Glomerular visceral epithelial cell (primary cell): ENCODE results near the gene RTTN.
"Not testable (repeated sequence)": the region's sequence is repeated elsewhere in the genome, so short reads cannot be mapped to it uniquely, and the experiment has no call there.

ENCODE experiments used
- DNase-seq: peaks from one replicate; pipeline ENCODE4 v3.0.0-alpha.2; 2016; ENCODE audit errors: extremely low spot score

RTTN gene

DNA sequence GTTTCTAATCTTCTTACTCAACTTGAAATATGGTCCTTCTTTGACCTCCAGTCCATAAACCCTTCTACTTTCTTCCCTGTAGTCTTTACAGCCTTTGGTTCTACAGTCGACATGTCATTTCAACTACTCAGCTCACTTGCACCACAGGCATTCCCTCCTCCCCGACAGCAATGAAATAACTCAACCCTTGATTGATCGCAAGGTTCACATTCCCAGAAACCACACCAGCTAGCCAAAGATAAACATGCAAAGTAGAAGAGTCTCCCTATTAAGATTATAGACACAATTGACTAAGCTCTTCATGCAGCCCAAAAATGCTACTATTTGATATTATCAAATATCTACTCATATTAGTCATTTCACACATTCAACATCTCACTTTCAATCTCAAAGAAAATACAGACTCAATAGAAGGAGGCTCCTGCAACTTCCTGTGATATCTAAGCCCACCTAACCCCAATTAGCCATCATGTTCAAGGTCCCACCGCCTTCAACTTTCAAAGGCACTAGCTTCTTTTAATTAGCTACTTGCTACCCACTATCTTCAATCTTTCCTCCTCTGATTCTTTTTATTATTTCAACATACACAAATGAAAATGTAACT, 50.8 kb downstream of the RTTN start:
- peak; percentile 70 for DNase-seq

DNA sequence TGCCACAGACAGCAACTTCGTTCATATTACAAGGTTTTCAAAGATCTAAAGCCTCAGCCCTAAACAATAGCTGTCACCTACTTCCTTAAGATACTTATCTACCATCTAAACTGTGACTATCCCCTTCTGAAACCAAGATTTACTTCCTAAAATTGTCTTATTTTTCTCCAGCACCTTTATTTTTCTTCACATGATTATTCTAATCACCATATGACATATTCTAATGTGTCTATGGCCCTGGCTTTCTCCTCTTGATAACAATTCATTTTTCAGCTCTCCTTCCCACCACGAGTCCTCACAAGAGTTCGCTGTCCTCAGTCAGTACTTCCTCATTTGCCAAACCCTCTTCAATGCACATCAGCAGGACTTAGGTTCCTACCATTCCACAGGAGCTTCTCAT, 53.9 kb downstream of the RTTN start:
- no peak for DNase-seq

DNA sequence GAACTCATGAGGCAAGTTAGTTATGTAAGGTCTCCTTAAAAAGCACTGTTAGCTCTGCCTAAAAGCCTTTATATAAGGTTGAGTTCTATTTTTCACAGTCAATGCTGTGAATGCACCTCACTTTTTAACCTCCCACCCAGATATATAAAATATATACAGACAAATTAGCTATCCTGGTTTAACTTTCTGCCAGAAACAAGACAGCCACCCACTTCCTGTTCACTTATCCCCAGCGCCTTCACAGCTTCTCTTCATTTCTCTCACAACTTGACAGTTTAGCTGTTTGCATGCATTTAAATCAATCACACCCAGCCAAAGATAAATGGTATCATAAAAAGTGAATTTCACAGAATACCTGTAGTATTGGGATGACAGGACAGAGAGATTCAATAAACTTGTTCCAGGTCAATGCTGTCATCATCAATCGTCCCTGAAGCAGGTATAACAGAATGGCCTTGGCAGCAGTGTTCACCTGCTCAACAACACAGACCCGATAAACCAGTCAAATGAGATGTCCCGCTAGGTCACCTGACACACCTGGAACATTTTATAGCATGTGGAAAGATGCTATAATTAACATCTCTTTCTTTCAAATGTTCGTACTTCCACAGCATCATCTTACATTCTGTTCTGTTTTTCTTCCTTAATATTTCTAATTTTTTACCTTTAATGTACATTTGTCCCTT, 55.7 kb downstream of the RTTN start:
- DNase-seq: no peak

DNA sequence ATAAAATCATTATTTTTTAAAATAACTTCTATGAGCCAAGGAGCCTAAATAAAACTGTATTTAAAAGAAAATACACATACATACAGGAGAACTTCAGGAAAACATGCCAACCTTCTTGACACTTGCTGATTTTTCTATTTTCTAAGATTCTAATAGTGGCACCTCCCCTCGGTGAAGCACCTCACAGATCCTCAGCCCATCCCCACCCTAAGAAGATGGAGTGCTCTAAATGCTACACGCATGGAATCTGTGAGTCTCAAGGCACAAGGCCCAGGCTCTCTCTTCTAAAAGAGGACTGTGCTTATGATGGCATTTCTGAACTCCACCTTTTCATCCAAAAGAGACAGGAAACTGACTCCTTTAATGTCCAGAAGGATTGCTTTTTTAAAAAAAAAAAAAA, 56.3 kb downstream of the RTTN start:
- DNase-seq: no peak

DNA sequence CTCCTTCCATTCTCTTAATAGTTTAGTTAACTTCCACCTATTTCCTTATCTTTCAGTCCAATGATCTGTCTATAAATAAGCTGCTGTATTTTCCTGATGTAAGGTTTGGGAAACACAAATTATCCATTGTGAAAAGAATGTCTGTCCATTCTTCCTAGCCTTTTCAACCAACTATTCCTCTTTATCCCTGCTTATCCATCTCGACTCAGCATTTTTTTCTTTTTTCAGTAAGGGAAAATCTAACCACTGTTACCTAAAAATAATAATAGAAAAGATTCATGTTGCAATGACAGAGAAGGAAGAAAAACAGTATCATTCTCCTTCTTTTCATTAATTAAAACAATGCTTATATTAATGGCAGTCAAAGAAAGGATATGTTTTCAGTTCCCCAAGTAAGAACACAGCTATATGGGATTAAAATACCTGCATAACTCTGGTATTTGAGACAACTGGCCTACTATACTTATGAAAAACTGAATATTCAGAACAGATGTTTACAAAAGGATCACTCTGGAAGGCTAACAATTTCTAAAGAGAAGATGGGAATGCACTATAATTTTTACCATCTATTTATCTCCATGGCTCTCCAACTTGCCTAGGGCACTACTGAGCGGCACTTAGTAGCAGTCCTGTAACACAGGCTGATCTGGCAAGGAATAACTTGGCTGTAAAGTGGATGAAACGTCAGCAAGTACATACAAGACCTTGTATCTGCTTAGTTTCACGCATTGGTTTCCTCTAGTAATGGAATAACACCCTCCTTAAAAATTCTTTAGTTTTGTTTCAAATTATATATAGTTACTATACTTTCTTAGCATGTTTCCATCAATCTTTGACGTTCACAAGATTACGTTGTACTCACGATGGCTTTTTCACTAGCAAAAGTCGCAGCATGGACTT, 57.2 kb downstream of the RTTN start:
- DNase-seq: no peak

DNA sequence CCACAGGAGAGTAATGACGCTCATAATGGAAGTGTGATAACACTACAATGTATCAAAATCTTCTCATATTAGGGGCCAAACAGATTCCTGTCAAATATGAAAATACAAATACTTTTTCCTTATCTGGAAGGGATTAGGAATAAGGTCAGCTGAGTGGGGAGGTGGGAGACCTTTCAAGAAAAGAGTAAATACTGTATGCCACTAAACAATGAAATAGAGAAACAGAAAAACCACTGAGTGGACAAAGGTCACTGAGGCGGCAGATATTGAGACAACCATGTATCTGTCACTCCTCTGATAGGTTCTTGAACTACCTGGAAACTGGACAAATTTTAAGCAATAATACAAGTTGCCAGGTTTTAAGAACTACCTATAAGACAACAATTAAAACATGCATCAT, 59.3 kb downstream of the RTTN start:
- DNase-seq: no peak

DNA sequence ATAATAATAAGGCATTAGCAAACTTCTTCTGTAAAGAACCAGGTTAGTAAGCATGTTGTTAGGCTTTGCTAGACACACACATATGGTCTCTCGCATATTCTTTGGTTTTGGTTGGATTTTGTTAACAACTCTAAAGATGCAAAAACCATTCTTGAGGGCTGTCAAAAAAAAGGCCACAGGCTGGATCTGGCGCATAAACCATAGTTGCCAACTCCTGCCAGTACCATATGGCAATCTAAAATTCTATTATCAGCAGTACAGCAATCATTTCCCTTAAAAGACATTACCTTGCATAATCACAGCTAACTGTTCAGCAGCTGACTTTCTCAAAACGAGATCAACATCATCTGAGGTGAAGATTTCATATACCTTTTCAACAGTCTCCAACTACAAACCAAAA, 63.5 kb downstream of the RTTN start:
- DNase-seq: no peak

DNA sequence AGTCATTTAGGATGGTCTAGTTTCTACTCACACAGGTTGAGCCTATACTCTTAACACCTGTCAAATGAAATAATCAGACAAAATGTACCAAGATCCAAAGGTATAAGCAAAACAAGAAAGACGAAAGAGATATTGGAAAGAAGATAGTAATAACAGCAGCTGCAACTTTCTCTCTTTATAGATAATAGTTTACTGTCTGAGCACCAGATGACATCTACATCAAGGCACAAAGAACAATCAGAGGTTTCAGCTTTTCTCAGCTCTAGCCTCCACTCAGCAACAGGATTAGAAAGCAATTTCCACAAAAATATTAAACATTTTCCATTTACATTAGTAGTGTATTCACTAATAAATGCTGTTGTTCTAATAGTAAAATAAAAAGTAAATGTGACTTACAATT, 66.3 kb downstream of the RTTN start:
- no peak for DNase-seq

DNA sequence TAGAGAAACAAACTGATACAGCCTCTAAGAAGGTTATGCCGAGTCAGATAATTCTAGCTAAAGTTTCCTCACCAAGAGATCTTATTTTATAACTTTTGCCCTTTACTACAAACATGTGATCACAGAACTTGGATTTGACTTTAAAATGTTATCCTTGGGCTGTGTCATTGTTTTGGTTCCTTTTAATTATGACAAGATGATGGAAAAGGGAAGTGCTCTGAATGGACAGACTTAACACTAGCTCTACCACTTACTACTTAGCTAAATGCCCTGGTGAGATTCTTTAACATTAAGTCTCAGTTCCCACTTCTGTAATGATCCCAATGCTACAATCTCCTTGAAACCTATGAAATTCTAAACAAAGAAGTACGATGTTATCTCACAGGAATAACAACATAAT, 69.9 kb downstream of the RTTN start:
- no peak for DNase-seq

DNA sequence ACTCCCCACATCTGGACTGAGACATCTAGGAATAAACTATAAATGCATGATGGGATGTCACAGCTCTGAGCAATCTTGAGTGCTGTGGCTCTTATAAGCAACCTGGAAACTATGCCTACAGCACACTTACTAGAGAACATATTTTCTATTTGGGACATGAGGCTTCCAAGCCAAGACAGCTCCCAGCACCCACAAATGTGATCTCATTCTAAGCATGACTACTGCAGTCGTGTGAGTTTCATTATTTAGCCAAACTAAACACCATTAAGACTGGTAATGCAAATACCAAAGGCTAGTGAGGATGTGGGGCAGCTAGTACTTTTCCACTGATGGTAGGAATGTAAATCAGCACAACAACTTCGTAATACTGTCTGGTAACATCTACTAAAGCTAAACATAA, 72.5 kb downstream of the RTTN start:
- DNase-seq: peak; percentile 63

DNA sequence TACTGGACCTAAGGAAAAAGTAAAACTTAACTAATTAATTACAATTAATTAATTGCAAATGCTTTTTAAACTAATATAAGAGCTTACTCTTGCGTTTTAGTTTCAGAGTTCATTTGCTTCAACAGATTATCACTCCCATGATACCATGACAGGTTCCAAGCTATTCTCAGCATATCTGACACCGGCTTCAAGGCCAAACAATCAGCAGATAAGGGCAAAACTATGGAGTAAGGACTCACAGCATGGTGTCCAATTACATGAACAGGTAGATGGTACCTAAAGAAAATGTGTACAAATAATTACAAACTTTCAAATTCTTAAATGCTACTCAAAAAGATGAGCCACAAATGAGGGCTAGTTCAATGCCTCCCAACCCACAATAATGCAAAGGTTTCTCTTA, 77.2 kb downstream of the RTTN start:
- DNase-seq: no peak

DNA sequence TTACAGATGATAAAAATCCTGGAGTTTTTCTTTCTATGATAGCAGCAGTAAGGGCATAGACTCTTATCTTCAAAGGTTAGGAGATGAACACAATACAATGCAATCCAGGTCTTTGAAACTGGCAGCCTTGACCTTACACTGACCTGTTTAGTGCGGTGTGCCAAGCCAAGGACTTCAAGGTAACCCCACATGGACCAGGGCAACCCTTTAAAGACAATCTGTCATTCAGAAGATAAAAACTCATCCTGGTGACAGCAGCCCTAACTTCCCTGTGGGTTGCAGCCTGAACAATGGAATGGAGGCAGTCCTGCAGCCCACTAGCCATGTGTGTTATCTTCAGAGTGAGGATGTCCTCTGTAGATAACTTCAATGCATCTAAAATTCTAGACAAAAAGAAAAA, 78.1 kb downstream of the RTTN start:
- no peak for DNase-seq

DNA sequence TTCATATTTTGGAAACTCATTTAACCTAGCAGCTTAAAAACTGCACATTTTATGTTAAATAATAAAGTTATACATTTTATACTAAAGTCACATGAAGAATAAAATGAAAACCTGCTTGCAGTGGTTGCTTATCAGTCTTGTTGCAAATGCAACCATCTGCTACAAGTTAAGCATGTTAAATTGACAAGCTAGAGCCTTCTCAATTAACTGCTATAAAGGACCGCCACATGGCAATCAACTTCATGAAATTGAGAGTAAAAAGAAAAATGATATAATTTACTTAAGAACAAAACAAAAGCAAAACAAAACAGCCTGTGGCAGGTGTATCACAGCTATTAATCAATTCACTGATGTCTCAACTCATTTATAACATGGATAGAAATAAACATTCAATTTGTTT, 78.7 kb downstream of the RTTN start:
- no peak for DNase-seq

DNA sequence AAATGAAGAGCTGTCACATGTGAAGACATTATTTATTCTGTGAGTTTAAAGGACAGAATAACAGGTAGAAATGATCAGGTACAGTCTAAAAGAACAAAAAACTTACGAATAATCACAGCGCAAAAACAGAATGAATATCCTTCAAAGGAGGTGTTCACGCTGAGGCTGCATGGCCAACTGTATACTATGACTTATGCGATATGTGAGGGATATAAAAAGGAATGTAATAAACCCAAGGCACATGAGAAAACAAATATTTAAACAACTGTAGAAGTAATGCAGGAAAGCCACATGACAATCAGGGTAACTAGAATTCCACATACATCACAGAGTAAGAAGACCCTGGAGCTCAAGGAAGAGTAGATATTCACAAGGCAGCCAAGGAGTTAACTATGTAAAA, 81.3 kb downstream of the RTTN start:
- no peak for DNase-seq

DNA sequence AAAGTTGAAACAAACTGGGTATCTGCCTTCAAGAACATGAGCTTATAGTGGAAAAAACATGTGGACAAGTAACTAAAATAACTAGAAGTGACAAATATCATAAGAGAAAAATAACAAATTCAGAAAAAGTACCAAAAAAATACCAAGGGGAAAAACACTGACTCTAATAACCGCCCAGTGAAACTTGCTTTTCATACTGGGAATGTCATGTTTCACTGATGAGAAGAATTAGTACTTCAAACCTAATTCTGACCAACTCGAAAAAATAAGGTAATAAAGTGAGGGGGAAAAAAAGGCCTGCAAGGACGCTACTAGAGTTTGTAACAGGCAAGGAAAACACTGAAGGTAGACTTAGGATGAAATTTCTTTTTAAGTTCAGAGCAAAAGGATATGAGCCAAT, 83.6 kb downstream of the RTTN start:
- no peak for DNase-seq

DNA sequence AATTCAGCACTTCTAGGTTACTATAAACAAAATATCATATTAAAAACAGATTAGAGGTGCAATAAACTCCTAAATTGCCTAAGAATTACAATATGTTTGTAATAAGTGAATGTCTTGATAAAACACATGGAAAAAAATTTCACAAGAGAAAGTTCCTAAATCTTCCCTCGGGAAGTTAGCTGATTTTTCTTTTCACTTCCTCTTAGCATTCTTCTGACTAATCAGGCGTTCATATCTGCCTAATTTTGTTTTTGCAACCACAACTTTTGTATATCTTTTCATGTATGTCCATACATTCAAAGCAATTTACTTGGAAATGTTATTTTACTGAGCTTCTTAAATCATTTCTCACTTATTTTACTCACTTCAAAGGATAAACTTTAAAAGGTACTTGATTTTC, 88.5 kb downstream of the RTTN start:
- DNase-seq: no peak

DNA sequence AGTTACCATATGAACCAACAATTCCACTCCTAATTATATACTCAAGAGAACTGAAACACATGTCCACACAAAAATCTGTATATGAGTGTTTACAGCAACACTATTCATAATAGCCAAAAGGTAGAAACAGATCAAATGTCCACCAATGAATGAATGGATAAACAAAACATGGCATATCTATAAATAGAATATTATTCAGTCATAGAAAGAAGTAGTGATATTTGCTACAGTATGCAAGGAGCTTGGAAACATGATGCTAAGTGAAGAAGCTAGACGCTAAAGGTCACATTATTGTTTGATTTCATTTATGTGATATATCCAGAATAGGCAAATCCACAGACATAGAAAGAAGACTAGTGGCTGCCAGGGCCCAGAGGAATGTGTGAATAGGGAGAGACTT, 92.0 kb downstream of the RTTN start:
- no peak for DNase-seq

DNA sequence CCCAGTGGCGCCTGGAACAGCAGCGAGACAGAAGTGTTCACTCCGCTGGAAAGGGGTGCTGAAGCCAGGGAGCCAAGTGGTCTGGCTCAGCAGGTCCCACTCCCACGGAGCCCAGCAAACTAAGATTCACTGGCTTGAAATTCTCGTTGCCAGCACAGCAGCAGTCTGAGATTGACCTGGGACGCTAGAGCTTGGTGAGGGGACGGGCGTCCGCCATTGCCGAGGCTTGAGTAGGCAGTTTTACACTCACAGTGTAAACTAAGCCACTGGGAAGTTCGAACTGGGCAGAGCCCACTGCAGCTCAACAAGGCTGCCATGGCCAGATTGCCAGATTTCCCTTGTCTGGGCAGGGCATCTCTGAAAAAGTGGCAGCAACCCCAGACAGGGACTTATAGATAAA, 94.8 kb downstream of the RTTN start:
- DNase-seq: no peak

DNA sequence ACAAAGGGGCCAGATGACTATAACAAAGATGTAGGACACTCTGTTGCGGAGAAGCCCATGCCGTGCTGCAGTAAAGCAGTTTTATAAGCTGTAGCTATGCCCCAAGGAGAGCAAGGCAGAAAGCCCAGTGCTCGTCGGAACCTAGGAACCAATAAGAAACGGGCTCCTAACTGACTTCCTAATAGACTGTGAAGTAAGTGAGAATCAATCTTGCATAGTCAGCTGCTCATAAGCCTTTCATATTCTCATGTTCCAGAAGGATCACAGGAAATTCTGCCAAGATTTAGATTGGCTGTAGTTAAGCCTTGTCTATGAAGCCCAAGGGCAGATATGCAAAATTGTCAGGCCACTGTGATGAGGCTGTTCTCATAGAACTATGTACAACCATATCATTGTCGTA, 98.4 kb downstream of the RTTN start:
- DNase-seq: no peak

DNA sequence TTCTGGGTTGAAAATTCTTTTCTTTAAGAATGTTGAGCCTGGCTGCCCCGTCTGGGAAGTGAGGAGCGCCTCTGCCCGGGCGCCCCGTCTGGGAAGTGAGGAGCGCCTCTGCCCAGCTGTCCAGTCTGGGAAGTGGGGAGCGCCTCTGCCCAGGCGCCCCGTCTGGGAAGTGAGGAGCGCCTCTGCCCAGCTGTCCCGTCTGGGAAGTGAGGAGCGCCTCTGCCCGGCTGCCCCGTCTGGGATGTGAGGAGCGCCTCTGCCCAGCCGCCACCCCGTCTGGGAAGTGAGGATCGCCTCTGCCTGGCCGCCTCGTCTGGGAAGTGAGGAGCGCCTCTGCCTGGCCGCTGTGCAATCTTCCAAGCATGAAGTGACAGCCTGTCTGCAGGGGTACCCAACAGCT, 102.6 kb downstream of the RTTN start:
- DNase-seq: not testable (repeated sequence)

DNA sequence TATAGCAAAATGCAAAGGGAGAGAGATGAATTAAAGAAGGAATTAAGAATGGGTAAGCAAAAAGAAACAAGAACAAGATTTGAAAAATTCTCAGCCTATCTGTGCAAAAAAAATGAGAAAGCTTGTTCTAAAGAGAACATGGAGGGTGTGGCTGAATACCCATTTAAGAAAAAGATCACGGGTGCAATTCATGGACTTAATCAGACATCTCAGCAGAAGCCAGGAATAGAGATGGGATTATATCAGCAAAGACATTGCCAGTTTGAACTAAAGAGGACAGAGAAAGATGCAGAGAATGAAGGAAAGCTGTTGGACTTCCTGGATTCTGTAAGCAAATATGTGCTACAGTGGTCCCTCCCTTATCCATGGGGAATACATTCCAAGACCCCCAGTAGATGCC, 115.6 kb downstream of the RTTN start:
- DNase-seq: no peak

DNA sequence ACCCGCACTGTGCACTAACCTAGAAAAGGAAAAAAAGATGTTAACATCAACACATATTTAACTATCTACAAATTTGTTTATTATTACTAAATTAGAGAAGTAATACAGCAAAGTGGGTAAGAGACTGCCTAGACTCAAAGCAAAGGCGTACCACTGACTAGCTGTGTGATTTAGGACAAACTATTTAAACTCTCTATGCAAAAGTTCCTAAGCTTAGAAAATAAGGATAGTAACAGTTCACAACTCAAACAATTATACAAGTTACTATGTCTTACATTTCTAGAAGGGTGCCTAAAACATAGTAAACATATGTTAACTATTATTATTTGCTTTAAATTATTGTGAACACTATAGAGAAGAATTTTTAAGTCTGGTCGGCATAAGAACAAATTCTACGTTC, 119.4 kb downstream of the RTTN start:
- DNase-seq: no peak

DNA sequence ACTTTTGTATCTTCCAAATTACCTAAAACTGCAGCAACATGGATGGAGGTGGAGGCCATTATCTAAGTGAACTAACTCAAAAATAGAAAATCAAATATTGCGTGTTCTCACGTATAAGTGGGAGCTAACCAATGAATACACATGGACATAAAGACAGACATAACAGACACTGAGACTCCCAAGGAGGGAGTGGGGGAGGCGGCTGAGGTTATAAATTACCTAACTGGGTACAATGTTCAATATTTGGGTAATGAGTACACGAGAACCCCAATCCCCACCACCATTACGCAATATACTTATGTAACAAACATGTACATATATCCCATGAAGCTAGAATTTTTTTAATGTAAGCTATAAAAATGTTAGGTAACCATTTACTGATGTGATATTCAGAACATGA, 119.8 kb downstream of the RTTN start:
- DNase-seq: no peak
